ENCODE results near the gene EN1.

DNA sequence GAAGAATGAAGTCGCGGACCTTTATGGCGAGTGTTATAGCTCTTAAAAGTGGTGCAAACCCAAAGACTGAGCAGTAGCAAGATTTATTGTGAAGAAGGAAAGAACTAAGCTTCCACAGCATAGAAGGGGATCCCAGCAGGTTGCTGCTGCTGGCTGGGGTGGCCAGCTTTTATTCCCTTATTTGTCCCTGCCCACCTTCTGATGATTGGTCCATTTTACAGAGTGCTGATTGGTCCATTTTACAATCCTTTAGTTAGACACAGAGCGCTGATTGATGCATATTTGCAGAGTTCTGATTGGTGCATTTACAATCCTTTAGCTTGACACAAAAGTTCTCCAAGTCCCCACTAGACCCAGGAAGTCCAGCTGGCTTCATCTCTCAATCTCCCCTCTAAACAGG, 36.3 kb upstream of the EN1 start:
- TF ChIP-seq, protein P1, sequence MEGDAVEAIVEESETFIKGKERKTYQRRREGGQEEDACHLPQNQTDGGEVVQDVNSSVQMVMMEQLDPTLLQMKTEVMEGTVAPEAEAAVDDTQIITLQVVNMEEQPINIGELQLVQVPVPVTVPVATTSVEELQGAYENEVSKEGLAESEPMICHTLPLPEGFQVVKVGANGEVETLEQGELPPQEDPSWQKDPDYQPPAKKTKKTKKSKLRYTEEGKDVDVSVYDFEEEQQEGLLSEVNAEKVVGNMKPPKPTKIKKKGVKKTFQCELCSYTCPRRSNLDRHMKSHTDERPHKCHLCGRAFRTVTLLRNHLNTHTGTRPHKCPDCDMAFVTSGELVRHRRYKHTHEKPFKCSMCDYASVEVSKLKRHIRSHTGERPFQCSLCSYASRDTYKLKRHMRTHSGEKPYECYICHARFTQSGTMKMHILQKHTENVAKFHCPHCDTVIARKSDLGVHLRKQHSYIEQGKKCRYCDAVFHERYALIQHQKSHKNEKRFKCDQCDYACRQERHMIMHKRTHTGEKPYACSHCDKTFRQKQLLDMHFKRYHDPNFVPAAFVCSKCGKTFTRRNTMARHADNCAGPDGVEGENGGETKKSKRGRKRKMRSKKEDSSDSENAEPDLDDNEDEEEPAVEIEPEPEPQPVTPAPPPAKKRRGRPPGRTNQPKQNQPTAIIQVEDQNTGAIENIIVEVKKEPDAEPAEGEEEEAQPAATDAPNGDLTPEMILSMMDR (IDR thresholded peaks at IDR 0.05; ENCODE audit: low read depth, low read length): no peak
- TF ChIP-seq POLR2A (IDR thresholded peaks at IDR 0.05; ENCODE audit: extremely low read depth, insufficient read length): no peak
- TF ChIP-seq, protein P2, sequence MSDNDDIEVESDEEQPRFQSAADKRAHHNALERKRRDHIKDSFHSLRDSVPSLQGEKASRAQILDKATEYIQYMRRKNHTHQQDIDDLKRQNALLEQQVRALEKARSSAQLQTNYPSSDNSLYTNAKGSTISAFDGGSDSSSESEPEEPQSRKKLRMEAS (IDR thresholded peaks at IDR 0.05; ENCODE audit: low read depth, low read length): no peak
- TF ChIP-seq MYC (IDR thresholded peaks at IDR 0.05; ENCODE audit: low read depth, low read length): no peak

Data from NB4 (cell line).